AG09309 (cell line): ENCODE measurements around the gene CDC37.
"Not testable (repeated sequence)": the region's sequence is repeated elsewhere in the genome, so short reads cannot be mapped to it uniquely, and the experiment has no call there.

Experiments used
- DNase-seq: peaks from one replicate; pipeline ENCODE4 v3.0.0-alpha.2; 2010; ENCODE audit warnings: low read depth
- H3K4me3 ChIP-seq: 2 replicates; pipeline ENCODE4 v1.5.1; 2011; ENCODE audit warnings: mild to moderate bottlenecking, low read depth, low read length, moderate library complexity; ENCODE audit not compliant: control insufficient read depth
- TF ChIP-seq, protein P1 (sequence below): IDR thresholded peaks from 2 replicates; pipeline ENCODE4 v1.5.1; 2011; ENCODE audit warnings: mild to moderate bottlenecking, low read depth, low read length, inconsistent platforms; ENCODE audit not compliant: insufficient read depth, control insufficient read depth; ENCODE audit errors: missing control alignments

Gene CDC37

DNA sequence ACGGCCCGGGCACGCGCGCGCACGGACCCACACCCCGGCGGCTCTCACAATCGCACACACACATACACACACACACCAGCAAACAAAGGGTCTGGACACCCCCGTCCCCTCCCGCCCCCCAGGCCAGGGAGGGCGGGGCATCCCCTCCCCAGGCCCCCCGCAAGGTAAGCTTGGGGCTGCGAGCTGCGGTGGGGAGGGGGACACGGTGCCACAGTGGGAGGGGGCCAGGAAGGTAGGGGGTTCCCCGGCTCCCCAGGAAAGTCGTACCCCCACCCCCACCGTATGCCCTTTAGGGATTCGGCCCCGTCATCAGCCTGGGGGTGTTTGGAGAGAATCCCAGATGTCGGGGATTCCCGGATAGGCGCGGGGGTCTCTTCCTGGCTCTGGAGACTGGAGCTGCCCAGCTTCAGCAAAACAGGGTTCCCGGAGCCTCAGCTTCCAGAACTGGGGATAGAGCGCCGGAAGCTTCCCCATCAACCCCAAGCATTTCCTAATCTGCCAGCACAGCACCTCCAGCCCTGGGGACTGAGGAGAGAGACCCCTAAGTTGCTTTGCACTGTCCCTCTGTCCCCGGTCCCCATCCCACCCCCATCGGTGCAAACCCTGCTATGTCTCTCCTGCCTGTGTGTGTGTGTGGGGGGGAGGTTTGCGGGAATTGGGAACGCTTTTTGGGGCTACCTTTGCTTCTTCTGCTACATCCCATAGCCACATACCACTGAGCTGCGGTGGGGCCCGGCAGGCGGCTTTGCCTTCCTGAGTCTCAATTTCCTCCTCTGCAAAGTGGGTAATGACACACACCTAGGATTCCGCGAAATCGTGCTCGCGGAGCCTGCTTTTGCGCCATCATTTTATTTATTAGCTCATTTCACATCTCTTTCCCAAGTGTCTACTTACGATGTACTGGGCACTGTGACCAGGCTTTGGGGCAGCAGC is 1.8 kb upstream of the CDC37 start:
- TF ChIP-seq, protein P1, sequence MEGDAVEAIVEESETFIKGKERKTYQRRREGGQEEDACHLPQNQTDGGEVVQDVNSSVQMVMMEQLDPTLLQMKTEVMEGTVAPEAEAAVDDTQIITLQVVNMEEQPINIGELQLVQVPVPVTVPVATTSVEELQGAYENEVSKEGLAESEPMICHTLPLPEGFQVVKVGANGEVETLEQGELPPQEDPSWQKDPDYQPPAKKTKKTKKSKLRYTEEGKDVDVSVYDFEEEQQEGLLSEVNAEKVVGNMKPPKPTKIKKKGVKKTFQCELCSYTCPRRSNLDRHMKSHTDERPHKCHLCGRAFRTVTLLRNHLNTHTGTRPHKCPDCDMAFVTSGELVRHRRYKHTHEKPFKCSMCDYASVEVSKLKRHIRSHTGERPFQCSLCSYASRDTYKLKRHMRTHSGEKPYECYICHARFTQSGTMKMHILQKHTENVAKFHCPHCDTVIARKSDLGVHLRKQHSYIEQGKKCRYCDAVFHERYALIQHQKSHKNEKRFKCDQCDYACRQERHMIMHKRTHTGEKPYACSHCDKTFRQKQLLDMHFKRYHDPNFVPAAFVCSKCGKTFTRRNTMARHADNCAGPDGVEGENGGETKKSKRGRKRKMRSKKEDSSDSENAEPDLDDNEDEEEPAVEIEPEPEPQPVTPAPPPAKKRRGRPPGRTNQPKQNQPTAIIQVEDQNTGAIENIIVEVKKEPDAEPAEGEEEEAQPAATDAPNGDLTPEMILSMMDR: no peak
- peak overlapping the region; percentile 96 for H3K4me3 ChIP-seq
- no peak for DNase-seq

DNA sequence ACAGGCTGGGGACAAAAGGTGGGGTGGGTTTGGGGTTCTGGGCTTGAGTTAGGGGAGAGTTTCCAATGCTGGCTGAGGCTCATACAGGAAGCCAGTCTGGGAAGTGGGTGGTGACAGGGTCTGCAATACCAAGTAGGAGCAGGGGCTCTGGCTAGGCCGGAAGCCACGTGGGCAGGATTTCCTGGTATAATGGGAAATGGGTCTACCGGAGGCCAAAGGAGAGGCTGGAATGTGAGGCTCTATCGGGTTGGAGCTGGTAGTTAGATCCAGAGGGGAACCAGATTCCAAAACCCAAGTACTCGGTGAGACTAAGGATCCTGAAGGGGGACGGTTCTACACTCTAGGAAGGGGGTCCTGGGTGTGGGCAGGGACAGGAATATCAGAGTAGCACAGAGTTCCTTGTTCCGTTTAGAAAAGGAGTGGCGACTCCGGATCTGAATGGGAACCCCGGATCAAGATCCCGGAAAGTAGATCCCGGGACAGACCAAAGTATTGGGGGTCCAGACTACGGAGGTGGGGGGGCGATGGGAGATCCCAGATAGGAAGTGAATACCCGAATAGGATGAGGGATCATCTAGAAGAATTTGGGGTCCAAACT is 802 bp downstream of the CDC37 start:
- DNase-seq: no peak
- peak overlapping the region; percentile 96 for H3K4me3 ChIP-seq
- TF ChIP-seq, protein P1: no peak

DNA sequence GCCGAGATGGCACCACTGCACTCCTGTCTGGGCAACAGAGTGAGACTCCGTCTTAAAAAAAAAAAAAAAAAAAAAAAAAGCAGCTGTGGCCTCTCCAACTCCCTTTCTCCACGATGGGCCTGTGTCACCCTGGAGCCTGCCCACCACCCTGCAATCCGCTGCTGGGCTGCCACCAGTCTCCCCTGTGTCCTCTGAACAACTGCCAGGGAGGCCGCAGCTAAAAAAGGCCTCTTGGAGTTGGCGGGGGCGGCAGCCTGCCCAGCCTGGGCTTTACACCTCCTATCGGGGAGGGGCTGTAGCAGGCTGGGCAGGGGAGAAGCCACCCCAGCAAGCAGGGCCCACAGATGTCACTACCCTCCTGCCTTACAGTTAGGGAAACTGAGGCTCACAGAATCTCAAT is 3.5 kb downstream of the CDC37 start:
- TF ChIP-seq, protein P1: no peak
- no peak for DNase-seq

DNA sequence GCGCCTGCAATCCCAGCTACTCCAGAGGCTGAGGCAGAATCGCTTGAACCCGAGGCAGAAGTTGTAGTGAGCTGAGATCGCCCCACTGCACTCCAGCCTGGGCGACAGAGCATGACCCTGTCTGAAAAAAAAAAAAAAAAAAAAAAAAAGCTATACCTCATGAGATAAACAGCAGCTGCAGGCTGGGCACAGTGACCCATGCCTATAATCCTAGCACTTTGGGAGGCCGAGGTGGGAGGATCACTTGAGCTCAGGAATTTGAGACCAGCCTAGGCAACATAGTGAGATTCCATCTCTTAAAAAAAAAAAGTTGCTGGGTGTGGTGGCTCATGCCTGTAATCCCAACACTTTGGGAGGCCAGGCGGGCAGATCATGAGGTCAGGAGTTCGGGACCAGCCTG is 4.0 kb downstream of the CDC37 start:
- not testable (repeated sequence) for H3K4me3 ChIP-seq, DNase-seq

More for the DNA sequence above, 3.5 kb downstream of the CDC37 start:
- H3K4me3 ChIP-seq: no peak overlapping the region

DNA sequence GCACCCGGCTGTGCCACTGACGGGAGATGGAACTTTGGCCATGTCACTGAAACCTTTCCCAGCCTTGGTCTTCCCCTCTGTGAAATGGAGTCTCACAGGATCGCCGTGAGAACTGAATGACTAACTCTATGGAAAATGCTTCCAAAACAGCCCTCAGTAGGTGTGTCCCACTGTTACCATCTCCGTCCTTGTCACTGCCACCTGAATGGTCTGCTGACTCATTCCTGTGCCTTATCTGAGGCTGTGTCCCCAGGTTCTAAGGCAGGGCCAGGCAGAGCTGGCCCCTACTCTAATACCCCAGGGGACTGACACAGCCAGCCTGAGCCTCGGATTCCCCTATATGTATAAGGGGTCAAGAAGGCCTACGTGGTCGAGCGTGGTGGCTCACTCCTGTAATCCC is 4.5 kb downstream of the CDC37 start:
- H3K4me3 ChIP-seq: no peak overlapping the region
- TF ChIP-seq, protein P1: no peak
- DNase-seq: no peak

DNA sequence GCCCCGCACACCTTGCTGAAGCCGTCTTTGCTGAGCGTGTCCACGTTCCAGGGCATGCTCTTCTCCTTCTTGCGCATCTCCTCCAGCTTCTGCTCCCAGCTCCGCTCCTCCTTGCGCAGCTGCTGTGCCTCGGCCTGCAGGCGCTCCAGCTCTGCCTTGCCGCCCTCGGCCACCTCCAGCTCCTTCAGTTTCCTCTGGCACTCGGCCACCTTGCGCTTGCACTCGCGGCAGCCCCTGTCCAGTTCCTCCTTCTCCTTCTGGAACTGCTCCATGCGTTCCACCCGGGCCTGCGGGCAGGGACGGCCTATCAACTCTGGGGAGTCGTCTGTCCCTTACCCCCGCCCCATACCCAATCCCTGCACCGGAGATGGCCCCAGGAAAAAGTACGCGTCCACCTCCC is 7.4 kb downstream of the CDC37 start:
- TF ChIP-seq, protein P1: no peak
- H3K4me3 ChIP-seq: no peak overlapping the region
- no peak for DNase-seq

DNA sequence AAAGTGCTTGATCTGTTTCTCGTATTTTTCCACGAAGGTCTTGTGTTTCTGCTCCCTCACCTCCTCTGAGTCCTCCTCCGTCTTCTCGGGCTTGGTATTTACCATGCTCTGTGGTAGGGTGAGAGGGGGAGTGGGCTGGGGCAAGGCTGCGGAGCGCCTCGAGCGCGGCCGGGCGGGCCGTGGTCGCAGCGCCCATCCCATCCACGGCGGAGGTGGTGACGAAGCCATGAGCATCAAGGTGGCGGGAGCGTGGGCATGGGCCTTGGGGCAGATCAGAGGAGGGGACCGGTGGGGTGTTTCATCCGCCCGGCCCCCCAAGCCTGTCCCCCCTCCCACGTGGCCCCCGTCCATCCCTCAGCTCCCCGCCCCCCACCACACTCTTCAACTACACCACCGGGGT is 7.9 kb downstream of the CDC37 start:
- H3K4me3 ChIP-seq: no peak overlapping the region
- no peak for DNase-seq
- TF ChIP-seq, protein P1: no peak
